GM18526 (cell line): ENCODE results near the gene SH3RF3.

ENCODE experiments used
- POLR2A ChIP-seq: IDR thresholded peaks from 3 replicates; pipeline ENCODE4 v1.6.1; 2011; ENCODE audit not compliant: insufficient read length; ENCODE audit errors: extremely low read depth

Gene SH3RF3

DNA sequence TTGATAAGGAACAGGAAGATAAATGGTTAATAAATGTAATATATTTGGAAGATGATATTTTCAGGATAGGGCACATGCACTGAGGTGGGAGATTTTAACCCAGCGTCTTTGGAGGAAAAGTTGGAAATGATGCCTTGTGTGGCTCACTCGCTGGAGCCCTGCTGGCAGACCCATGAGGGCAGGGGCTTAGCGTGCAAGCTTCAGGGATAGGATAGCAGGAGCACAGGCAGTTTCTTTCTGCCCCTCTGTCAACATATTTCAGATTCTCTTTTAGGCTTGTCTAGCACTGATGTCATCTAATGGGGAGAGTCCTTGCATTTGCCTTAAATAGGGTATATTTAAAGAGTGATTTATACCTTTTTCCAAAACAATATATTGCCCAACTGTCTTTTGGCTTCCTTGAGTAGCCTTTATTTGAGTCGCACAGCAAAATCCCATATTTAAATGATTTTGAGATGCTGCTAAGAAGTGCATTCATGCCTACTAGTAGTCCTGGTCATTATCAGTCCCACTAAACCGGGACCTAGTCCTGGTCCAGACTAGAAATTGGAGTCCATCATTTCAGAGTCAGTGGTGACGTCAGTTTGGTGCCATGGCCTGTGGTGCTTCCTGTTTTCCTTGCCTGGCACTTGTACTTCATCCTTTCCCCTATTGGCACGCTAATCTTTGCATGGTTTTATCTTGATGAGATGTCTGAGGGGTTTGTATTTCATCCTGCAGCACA is 45.8 kb downstream of the SH3RF3 start:
- no peak for TF ChIP-seq POLR2A

DNA sequence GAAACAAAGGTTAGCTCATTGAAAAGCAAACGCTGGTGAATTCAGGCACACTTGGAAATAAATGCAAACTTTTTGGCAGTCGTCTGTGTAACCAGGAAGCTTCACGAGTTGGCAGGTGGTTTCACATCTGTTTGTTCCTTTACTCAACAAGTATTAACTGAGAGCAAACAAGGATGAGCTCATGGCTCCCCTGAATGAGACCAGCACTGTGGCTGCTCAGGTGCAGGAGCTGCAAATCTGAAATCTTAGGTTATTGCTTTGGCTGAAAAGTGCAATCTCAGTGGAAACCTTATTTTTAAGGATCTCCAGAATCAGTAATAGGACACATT is 46.3 kb downstream of the SH3RF3 start:
- TF ChIP-seq POLR2A: no peak

DNA sequence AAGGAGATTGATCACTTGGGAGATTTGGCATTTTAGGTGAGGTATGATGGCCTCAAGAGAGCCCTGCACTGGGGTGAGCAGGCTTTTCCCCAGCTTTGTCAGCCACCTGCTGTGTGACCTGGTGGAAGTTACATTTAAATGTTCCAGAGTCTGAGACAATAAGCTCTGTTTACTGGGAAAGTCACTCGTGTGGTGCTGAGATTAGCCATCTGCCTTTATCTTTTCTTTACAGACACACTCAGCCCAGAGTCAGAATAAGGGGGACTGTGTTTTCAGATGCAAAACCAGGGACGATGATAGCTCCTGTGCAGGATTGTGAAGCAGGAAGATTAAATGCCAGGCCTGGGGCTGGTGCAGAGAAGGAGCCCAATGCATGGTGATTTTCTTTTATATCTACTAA is 47.9 kb downstream of the SH3RF3 start:
- no peak for TF ChIP-seq POLR2A

GRCh38 chr2:109177635-109178034 is 48.6 kb downstream of the SH3RF3 start:
- TF ChIP-seq POLR2A: no peak

GRCh38 chr2:109178968-109179367 is 50.0 kb downstream of the SH3RF3 start:
- no peak for TF ChIP-seq POLR2A

- no peak for TF ChIP-seq POLR2A
These were observed 51.8 kb downstream of the SH3RF3 start for GRCh38 chr2:109180786-109181185.

DNA sequence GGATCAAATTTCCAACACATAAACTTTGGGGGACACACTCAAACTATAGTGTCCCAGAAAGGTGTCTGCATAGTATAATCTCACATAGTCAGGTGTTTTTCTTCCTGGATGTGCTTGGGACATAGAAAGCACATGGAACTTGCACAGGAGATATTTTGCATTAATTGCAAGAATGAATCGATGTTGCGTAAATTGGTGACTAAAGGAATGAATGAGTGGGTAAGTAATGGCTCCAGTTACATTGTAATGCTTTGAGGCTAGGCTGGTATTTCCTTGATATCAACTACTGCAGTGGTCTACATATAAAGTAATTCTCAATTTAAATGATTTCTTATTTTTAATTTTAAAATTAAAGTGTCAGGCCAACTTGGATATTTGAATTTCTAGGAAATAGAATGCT is 53.4 kb downstream of the SH3RF3 start:
- no peak for TF ChIP-seq POLR2A

- no peak for TF ChIP-seq POLR2A
These were observed 54.9 kb downstream of the SH3RF3 start for GRCh38 chr2:109183871-109184270.

DNA sequence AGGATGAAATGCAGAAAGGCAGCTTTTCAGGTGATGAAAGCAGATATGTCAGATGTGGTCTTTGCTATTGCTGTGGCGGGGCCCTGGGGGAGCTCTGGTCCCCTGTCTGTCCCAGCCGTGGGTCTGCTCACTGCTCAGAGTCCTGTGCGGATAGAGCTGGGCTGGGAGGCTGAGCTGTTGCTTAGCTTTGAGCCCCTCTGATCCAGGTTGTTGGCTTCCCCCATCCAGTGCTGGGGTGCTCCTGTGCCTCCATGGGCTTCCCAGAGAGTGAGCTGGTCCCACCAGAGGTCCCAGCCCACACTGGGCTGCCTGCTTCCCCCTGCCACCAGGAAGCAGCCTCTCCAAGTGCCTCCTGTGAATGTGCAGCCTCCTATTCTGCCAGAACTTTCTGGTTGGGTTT is 55.4 kb downstream of the SH3RF3 start:
- TF ChIP-seq POLR2A: no peak

- TF ChIP-seq POLR2A: no peak
These were observed 56.3 kb downstream of the SH3RF3 start for GRCh38 chr2:109185338-109185737.

GRCh38 chr2:109185821-109186570 is 57.0 kb downstream of the SH3RF3 start:
- TF ChIP-seq POLR2A: no peak

GRCh38 chr2:109186656-109187250 is 57.7 kb downstream of the SH3RF3 start:
- no peak for TF ChIP-seq POLR2A

- no peak for TF ChIP-seq POLR2A
These were observed 58.9 kb downstream of the SH3RF3 start for GRCh38 chr2:109187711-109188495.

- no peak for TF ChIP-seq POLR2A
These were observed 59.5 kb downstream of the SH3RF3 start for GRCh38 chr2:109188496-109188890.

GRCh38 chr2:109188898-109189297 is 59.9 kb downstream of the SH3RF3 start:
- no peak for TF ChIP-seq POLR2A

DNA sequence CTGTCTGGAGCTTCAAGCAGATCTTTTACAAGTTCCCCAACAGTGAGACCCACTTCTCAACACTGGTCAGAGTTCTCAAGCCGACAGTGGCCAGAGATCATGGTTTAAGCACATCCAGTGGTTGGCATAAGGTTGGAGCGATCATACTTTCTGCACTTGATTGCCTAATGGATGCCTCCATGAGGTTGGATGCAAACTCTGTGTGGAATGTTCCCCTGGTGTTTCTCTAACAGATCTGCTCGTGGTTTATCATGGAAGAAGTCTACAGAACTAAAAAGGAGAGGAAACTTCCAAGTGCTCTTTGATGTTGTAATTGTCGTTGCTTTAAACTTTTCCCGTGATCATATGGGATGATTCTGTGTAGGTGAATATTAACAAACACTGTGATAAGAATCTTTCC is 60.7 kb downstream of the SH3RF3 start:
- no peak for TF ChIP-seq POLR2A
